Transverse colon (tissue), 4 donors: Measurements from ENCODE around the gene SLC38A3. TPM values are rescaled to one million over a fixed set of nuclear protein-coding genes. Genes with fewer than 3 reads are reported as not detected.
A peak's percentile ranks its signal among the peaks of the same experiment; 100 is the strongest.

Experiments used
- DNase-seq: peaks from one replicate; pipeline ENCODE4 v3.0.0-alpha.2; 2019
- H3K27ac ChIP-seq, 4 donors: fragments of 200-600 bp; sonication (generic); 2 replicates each; pipeline ENCODE4 v1.5.1; 2016 to 2018; ENCODE audit warnings: inconsistent platforms in 4 of 4
- H3K27me3 ChIP-seq: fragments of 200-600 bp; sonication (generic); 2 replicates; pipeline ENCODE4 v1.5.1; 2017; ENCODE audit warnings: inconsistent platforms
- H3K36me3 ChIP-seq, 4 donors: fragments of 200-600 bp; sonication (generic); 2 replicates each; pipeline ENCODE4 v1.5.1; 2017 to 2019; ENCODE audit warnings: inconsistent platforms in 4 of 4
- H3K4me1 ChIP-seq, 4 donors: fragments of 200-600 bp; sonication (generic); 2 replicates each; pipeline ENCODE4 v1.5.1; 2017 to 2020; ENCODE audit warnings: inconsistent platforms in 4 of 4
- H3K4me3 ChIP-seq, 4 donors: fragments of 200-600 bp; sonication (generic); 1 replicate in 1 of 4; 2 replicates in 3 of 4; pipeline versions ENCODE4 v1.5.1 to v1.6.1; 2017 to 2019; ENCODE audit warnings: inconsistent platforms in 4 of 4
- H3K9me3 ChIP-seq, 2 donors: fragments of 200-600 bp; sonication (generic); 2 replicates each; pipeline ENCODE4 v1.5.1; 2017 to 2019; ENCODE audit warnings: inconsistent platforms in 2 of 2
- CTCF ChIP-seq, 5 experiments: fragments of 200-600 bp in 3 of 5; fragments of 450-650 bp in 2 of 5; sonication (generic) in 3 of 5; IDR thresholded peaks; 1 replicate in 2 of 5; 2 replicates in 3 of 5; pipeline ENCODE4 v1.5.1; 2016 to 2017; ENCODE audit warnings: antibody characterized with exemption in 5 of 5, inconsistent platforms in 3 of 5, mild to moderate bottlenecking in 2 of 5, moderate library complexity in 1 of 5
- EP300 ChIP-seq: sonication (generic); formaldehyde crosslinking; IDR thresholded peaks from one replicate; pipeline ENCODE4 v1.6.1; 2017; ENCODE audit warnings: antibody characterized with exemption, low read depth
- POLR2A ChIP-seq: fragments of 450-650 bp; IDR thresholded peaks from one replicate; pipeline ENCODE4 v1.6.1; 2016; ENCODE audit warnings: antibody characterized with exemption, mild to moderate bottlenecking, moderate library complexity
- POLR2AphosphoS5 ChIP-seq, 3 donors: sonication (generic); formaldehyde crosslinking; IDR thresholded peaks; one replicate each; pipeline ENCODE4 v1.6.1; 2016; ENCODE audit warnings: antibody characterized with exemption in 3 of 3
- WGBS, 2 donors: methylation state at CpG; one replicate each; pipeline ENCODE4 v1.1.5; 2018; ENCODE audit warnings: low coverage in 1 of 2; 5-methylcytosine and 5-hydroxymethylcytosine counted together
- in situ Hi-C, 4 donors: fragments of 200-750 bp; cut with MboI; loops; one replicate each; pipeline versions ENCODE4 v1.15.0 to v1.15.1; 2017; ENCODE audit warnings: low sequenced_read_pairs in 3 of 4, low pct_ligation_motif_present in 1 of 4, low pct_unique_long_range_greater_than_20kb in 1 of 4
- intact Hi-C: fragments of 100-400 bp; cut with DNase I; formaldehyde crosslinking; loops from one replicate; pipeline ENCODE4 v1.15.1; 2023; ENCODE audit warnings: low total_unique reads
- total RNA-seq, 4 donors: library from RNA; depleted of rRNA; stranded (reverse); fragments of >200 nt; gene quantifications; one replicate each; pipeline ENCODE4 v1.1.0, GENCODE V29; 2016

SLC38A3 gene
- total RNA-seq, 4 donors from 2014 or later = not detected

GRCh38 chr3:50229490-50229889 is 24.4 kb downstream of the SLC38A3 start:
- TF ChIP-seq POLR2A = no peak
- no peak for TF ChIP-seq CTCF (IDR thresholded peaks at IDR 0.05)
- H3K27me3 ChIP-seq = peaks cover 7% of the 10 kb centered on the region
- H3K9me3 ChIP-seq = no peaks in the 10 kb centered on the region

GRCh38 chr3:50230104-50230793 is 25.2 kb downstream of the SLC38A3 start:
- intact Hi-C loops = no loop called here
- peaks cover 4 to 26% (median 20%) of the 10 kb centered on the region in 4 donors for H3K4me1 ChIP-seq
- TF ChIP-seq CTCF (IDR thresholded peaks at IDR 0.05) = no peak
- no peak for TF ChIP-seq POLR2A
- no peak for TF ChIP-seq POLR2AphosphoS5 (IDR thresholded peaks at IDR 0.05)
- DNase-seq = no peak
- no peak overlapping the region for H3K4me3 ChIP-seq
- H3K27me3 ChIP-seq = peaks cover 3% of the 10 kb centered on the region
- H3K27ac ChIP-seq = peak overlapping the region in 2 of 4 donors; percentile 5 to 15
- in situ Hi-C loops = no loop called here
- H3K9me3 ChIP-seq = no peaks in the 10 kb centered on the region
- H3K36me3 ChIP-seq = no peaks in the 10 kb centered on the region
- 80% methylated on average over 7 of the region's 8 CpGs; no CpG with 5 or more reads in 1 of the 2 donors for WGBS, 2 donors

More at GRCh38 chr3:50229490-50229889, 24.4 kb downstream of the SLC38A3 start:
- H3K27ac ChIP-seq = peak overlapping the region in 1 of 4 donors; percentile 5
- H3K4me3 ChIP-seq = no peak overlapping the region
- H3K4me1 ChIP-seq = peaks cover 4 to 23% (median 16%) of the 10 kb centered on the region in 4 donors
- WGBS, 2 donors = 96% methylated on average over 3 of the region's 3 CpGs; no CpG with 5 or more reads in 1 of the 2 donors
- H3K36me3 ChIP-seq = no peaks in the 10 kb centered on the region
- intact Hi-C loops (loop anchor here (5.0 kb wide), 1 partner anchor 33 kb away; no protein-coding TSS in a partner anchor), in situ Hi-C loops (loop anchor here in 1 of 4 donors (5.0 kb wide), 1 partner anchor 37 kb away; the partner anchor contains the start of gene GNAT1)
- no peak for DNase-seq

GRCh38 chr3:50230794-50231125 is 25.7 kb downstream of the SLC38A3 start:
- no peak for DNase-seq
- TF ChIP-seq CTCF (IDR thresholded peaks at IDR 0.05) = no peak
- TF ChIP-seq POLR2AphosphoS5 (IDR thresholded peaks at IDR 0.05) = no peak
- TF ChIP-seq POLR2A = no peak
- TF ChIP-seq EP300 = no peak
- peaks cover 4 to 28% (median 23%) of the 10 kb centered on the region in 4 donors for H3K4me1 ChIP-seq
- WGBS, 2 donors = 85 to 92% methylated on average over 2 to 4 of the region's 4 CpGs
- H3K27ac ChIP-seq = peak overlapping the region in 1 of 4 donors; percentile 15
- in situ Hi-C loops (no loop called here), intact Hi-C loops (no loop called here)
- no peaks in the 10 kb centered on the region for H3K27me3 ChIP-seq
- no peak overlapping the region for H3K4me3 ChIP-seq
- H3K9me3 ChIP-seq = no peaks in the 10 kb centered on the region
- H3K36me3 ChIP-seq = no peaks in the 10 kb centered on the region

GRCh38 chr3:50231581-50231980 is 26.5 kb downstream of the SLC38A3 start:
- H3K4me1 ChIP-seq = peaks cover 4 to 26% (median 20%) of the 10 kb centered on the region in 4 donors
- DNase-seq = no peak
- intact Hi-C loops (no loop called here), in situ Hi-C loops (no loop called here)
- 78 to 84% methylated on average over 4 to 5 of the region's 5 CpGs for WGBS, 2 donors
- no peak overlapping the region for H3K27ac ChIP-seq
- no peaks in the 10 kb centered on the region for H3K36me3 ChIP-seq
- no peaks in the 10 kb centered on the region for H3K27me3 ChIP-seq
- H3K9me3 ChIP-seq = no peaks in the 10 kb centered on the region
- TF ChIP-seq EP300 (no peak), CTCF (IDR thresholded peaks at IDR 0.05) (no peak), POLR2A (no peak), POLR2AphosphoS5 (IDR thresholded peaks at IDR 0.05) (no peak)
- H3K4me3 ChIP-seq = no peak overlapping the region
